ENCODE results near the gene ACTN4.
A peak's percentile ranks its signal among the peaks of the same experiment; 100 is the strongest.
"Not testable (repeated sequence)": the region's sequence is repeated elsewhere in the genome, so short reads cannot be mapped to it uniquely, and the experiment has no call there.

ACTN4 gene

DNA sequence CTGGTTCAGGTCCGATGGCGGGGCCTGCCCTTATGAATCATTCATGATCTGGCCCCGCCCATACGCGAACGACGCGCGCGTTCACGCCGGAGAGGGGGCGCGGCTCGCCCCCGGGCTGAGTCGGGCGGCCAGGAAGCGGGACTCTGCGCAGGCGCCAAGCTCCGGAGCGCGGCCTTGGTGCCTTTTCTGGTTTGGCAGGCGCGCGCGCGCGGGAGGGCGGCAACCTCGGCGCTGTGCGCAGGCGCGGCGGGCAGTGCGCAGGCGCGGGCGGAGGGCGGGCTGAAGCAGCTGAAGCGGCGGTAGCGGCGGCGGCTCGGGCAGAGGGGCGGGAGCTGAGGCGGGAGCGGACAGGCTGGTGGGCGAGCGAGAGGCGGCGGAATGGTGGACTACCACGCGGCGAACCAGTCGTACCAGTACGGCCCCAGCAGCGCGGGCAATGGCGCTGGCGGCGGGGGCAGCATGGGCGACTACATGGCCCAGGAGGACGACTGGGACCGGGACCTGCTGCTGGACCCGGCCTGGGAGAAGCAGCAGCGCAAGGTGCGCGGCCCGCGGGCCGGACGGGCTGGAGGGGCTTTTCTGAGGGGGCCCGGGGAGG, at the start of gene ACTN4:
ACTN4 (plus strand) TSS at position 282 of the 598 bp plus-strand sequence; CDS start at position 379, 97 bp downstream.
- TF ChIP-seq MYC (IDR thresholded peaks at IDR 0.05; ENCODE audit: low read depth, low read length) (peak; percentile 80), POLR2A (IDR thresholded peaks at IDR 0.05; ENCODE audit: extremely low read depth, insufficient read length) (peak; percentile 86)
- TF ChIP-seq, protein P1, sequence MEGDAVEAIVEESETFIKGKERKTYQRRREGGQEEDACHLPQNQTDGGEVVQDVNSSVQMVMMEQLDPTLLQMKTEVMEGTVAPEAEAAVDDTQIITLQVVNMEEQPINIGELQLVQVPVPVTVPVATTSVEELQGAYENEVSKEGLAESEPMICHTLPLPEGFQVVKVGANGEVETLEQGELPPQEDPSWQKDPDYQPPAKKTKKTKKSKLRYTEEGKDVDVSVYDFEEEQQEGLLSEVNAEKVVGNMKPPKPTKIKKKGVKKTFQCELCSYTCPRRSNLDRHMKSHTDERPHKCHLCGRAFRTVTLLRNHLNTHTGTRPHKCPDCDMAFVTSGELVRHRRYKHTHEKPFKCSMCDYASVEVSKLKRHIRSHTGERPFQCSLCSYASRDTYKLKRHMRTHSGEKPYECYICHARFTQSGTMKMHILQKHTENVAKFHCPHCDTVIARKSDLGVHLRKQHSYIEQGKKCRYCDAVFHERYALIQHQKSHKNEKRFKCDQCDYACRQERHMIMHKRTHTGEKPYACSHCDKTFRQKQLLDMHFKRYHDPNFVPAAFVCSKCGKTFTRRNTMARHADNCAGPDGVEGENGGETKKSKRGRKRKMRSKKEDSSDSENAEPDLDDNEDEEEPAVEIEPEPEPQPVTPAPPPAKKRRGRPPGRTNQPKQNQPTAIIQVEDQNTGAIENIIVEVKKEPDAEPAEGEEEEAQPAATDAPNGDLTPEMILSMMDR (IDR thresholded peaks at IDR 0.05; ENCODE audit: low read depth, low read length), result no peak
- TF ChIP-seq, protein P2, sequence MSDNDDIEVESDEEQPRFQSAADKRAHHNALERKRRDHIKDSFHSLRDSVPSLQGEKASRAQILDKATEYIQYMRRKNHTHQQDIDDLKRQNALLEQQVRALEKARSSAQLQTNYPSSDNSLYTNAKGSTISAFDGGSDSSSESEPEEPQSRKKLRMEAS (IDR thresholded peaks at IDR 0.05; ENCODE audit: low read depth, low read length), result peak; percentile 42

DNA sequence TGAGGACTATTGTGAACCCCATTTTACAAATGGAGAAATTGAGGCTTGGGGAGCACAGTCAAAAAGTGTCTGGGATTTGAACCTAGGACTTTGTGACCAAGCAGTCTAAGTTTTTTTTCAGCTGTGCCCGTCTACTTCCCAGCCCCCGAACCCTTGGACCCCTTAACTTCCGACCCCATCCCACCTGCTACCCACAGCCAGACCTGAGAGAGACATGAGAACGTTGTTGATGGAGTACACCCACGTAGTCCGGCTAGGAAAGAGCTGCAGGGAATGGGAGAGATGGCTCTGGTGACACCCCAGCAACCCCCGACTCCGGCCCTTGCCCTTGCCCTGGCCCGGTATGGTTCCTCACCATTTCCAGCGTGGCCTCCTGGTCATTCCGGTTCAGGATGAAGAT, 47.7 kb upstream of the ACTN4 start:
- no peak for DNase-seq (ENCODE audit: low read depth)
- no peak overlapping the region for H3K4me3 ChIP-seq (ENCODE audit: low read depth, low read length)
- TF ChIP-seq MYC (IDR thresholded peaks at IDR 0.05; ENCODE audit: low read depth, low read length), result no peak
- TF ChIP-seq, protein P1 (IDR thresholded peaks at IDR 0.05; ENCODE audit: low read depth, low read length), result no peak

More for the DNA sequence above, at the start of gene ACTN4:
- DNase-seq (ENCODE audit: low read depth), result peak; percentile 92
- peak within 1 kb of the TSS; percentile 87 for H3K4me3 ChIP-seq (ENCODE audit: low read depth, low read length)

DNA sequence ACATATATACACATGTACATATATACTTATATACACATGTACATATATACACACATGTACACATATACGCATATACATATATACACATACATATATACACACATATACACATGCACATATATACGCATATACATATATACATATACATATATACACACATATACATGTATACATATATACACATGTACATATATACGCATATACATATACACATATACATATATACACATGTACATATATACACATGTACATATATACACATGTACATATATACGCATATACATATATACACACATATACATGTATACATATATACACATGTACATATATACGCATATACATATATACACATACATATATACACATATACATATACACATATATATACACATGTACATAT, 44.6 kb upstream of the ACTN4 start:
- H3K4me3 ChIP-seq (ENCODE audit: low read depth, low read length); DNase-seq (ENCODE audit: low read depth): not testable (repeated sequence)

DNA sequence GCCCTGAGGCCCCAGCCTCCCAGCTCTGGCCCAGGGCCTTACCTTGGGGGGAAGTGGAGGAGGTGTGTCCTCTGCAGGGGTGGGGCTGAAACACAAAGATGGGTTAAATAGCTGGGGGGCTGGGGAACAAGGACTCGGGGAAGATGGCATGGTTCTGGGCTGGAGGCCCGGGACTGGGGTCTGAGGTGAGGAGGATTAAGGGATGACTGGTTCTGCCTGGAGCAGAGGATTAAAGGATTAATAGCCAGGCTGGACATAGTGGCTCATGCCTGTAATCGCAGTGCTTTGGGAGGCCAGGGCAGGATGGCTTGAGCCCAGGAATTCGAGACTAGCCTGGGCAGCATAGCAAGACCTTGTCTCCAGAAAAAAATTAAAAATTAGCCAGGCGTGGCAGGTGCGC, 41.3 kb upstream of the ACTN4 start:
- no peak for DNase-seq (ENCODE audit: low read depth)
- TF ChIP-seq POLR2A (IDR thresholded peaks at IDR 0.05; ENCODE audit: extremely low read depth, insufficient read length) (no peak), MYC (IDR thresholded peaks at IDR 0.05; ENCODE audit: low read depth, low read length) (no peak)
- TF ChIP-seq, protein P2 (IDR thresholded peaks at IDR 0.05; ENCODE audit: low read depth, low read length), result no peak
- TF ChIP-seq, protein P1 (IDR thresholded peaks at IDR 0.05; ENCODE audit: low read depth, low read length), result no peak

DNA sequence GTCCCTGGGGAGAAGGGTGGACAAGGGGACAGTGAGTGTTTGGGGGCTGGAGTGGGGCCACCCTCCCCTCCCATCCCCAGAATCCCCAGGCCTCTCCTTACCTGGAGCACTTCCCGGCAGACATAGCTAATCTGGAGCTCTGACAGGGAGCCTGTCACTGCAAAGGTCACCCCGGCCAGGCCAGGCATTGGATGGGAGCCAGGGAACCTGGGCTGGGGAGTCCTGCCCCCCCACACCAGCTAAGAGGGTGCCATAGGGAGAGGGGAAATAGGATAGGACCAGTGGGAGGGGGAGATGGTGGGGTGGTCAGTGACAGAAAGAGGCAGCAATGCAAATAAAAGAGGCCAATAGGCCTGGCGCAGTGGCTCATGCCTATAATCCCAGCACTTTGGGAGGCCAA, 33.2 kb upstream of the ACTN4 start:
- no peak overlapping the region for H3K4me3 ChIP-seq (ENCODE audit: low read depth, low read length)
- DNase-seq (ENCODE audit: low read depth), result no peak
- TF ChIP-seq MYC (IDR thresholded peaks at IDR 0.05; ENCODE audit: low read depth, low read length) (no peak), POLR2A (IDR thresholded peaks at IDR 0.05; ENCODE audit: extremely low read depth, insufficient read length) (no peak)
- TF ChIP-seq, protein P1 (IDR thresholded peaks at IDR 0.05; ENCODE audit: low read depth, low read length), result no peak
- TF ChIP-seq, protein P2 (IDR thresholded peaks at IDR 0.05; ENCODE audit: low read depth, low read length), result no peak

More for the DNA sequence above, 41.3 kb upstream of the ACTN4 start:
- no peak overlapping the region for H3K4me3 ChIP-seq (ENCODE audit: low read depth, low read length)

DNA sequence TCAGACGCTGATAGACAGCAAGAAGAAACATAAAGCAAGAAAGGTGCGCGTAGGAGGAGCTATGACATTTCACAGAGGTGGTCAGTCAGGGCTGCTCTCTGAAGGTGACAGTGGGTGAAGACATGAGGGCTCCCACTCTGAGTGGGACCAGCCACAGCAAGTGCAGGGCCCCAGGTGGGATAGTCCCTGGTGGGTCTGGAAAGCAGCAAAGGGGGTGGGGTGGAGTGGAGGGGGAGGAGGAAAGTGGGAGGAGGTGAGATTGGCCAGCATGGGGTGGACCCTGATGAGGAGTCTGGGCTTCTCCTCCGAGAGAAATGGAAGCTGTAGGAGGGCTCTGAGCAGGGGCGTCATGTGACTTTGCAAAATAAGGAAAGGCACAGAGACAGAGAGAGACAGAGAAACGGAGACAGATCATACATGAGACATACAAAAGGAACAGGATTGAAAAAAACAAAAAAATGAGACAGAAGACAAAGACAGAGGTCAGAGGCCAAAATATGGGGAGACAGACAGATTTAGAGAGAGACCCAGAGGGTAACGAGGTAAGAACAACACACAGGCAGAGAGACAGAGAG, 32.4 kb upstream of the ACTN4 start:
- no peak for TF ChIP-seq POLR2A (IDR thresholded peaks at IDR 0.05; ENCODE audit: extremely low read depth, insufficient read length)
- TF ChIP-seq, protein P1 (IDR thresholded peaks at IDR 0.05; ENCODE audit: low read depth, low read length), result no peak
- TF ChIP-seq MYC (IDR thresholded peaks at IDR 0.05; ENCODE audit: low read depth, low read length), result no peak
- TF ChIP-seq, protein P2 (IDR thresholded peaks at IDR 0.05; ENCODE audit: low read depth, low read length), result no peak
- DNase-seq (ENCODE audit: low read depth), result no peak
- H3K4me3 ChIP-seq (ENCODE audit: low read depth, low read length), result no peak overlapping the region

Data from NB4 (cell line).